CD14-positive monocyte (primary cell): ENCODE data around the gene NINJ1. TPM values are rescaled to one million over a fixed set of nuclear protein-coding genes. Genes with fewer than 3 reads are reported as not detected.

Experiments used
- DNase-seq, 3 donors: peaks; one replicate each; pipeline ENCODE4 v3.0.0-alpha.2; 2011 to 2022
- H2AFZ ChIP-seq: 2 replicates; pipeline ENCODE4 v1.6.0; 2012; ENCODE audit warnings: mild to moderate bottlenecking, low read depth, low read length, inconsistent platforms; ENCODE audit not compliant: insufficient read depth, poor library complexity, severe bottlenecking
- H3K27ac ChIP-seq, 2 donors: 1 replicate in 1 of 2; 2 replicates in 1 of 2; pipeline ENCODE4 v1.5.1; 2012 to 2013; ENCODE audit warnings: low read length in 2 of 2, control low read depth in 1 of 2, inconsistent platforms in 1 of 2, low read depth in 1 of 2, mild to moderate bottlenecking in 1 of 2
- H3K27me3 ChIP-seq, 2 donors: one replicate each; pipeline versions ENCODE4 v1.6.0 to v1.6.1; 2011 to 2013; ENCODE audit warnings: low read length in 2 of 2; ENCODE audit not compliant: control insufficient read depth in 2 of 2, insufficient read depth in 2 of 2
- H3K36me3 ChIP-seq, 2 donors: replicated peaks in 1 of 2; 1 replicate in 1 of 2; 2 replicates in 1 of 2; pipeline versions ENCODE4 v1.5.1 to v1.6.1; 2012 to 2013; ENCODE audit warnings: low read length in 2 of 2, control low read depth in 1 of 2, inconsistent platforms in 1 of 2, mild to moderate bottlenecking in 1 of 2; ENCODE audit not compliant: insufficient read depth in 2 of 2, control insufficient read depth in 1 of 2
- H3K4me1 ChIP-seq, 2 donors: 1 replicate in 1 of 2; 2 replicates in 1 of 2; pipeline versions ENCODE4 v1.5.1 to v1.6.1; 2012 to 2013; ENCODE audit warnings: low read length in 2 of 2, control low read depth in 1 of 2, inconsistent platforms in 1 of 2, mild to moderate bottlenecking in 1 of 2, moderate library complexity in 1 of 2; ENCODE audit not compliant: insufficient read depth in 2 of 2, control insufficient read depth in 1 of 2
- H3K4me2 ChIP-seq: replicated peaks from 2 replicates; pipeline ENCODE3; 2012; ENCODE audit warnings: low read length, moderate library complexity, mild to moderate bottlenecking; ENCODE audit not compliant: poor library complexity, severe bottlenecking; ENCODE audit errors: extremely low read depth
- H3K4me3 ChIP-seq, 3 experiments: fragments of 200-600 bp in 1 of 3; sonication (generic) in 1 of 3; replicated peaks in 1 of 3; 1 replicate in 2 of 3; 2 replicates in 1 of 3; pipeline ENCODE4 v1.5.1; 2011 to 2013; ENCODE audit warnings: low read length in 3 of 3, mild to moderate bottlenecking in 3 of 3, control low read depth in 2 of 3, low read depth in 2 of 3, inconsistent platforms in 1 of 3, moderate library complexity in 1 of 3
- H3K79me2 ChIP-seq: 2 replicates; pipeline ENCODE4 v1.6.0; 2012; ENCODE audit warnings: mild to moderate bottlenecking, control low read depth, inconsistent platforms, low read length, moderate library complexity; ENCODE audit not compliant: insufficient read depth
- H3K9ac ChIP-seq: 2 replicates; pipeline ENCODE4 v1.6.0; 2017; ENCODE audit warnings: low read length, mild to moderate bottlenecking; ENCODE audit not compliant: insufficient read depth, poor library complexity, severe bottlenecking
- H3K9me3 ChIP-seq, 2 donors: replicated peaks in 1 of 2; 1 replicate in 1 of 2; 2 replicates in 1 of 2; pipeline versions ENCODE4 v1.5.1 to v1.6.1; 2012 to 2013; ENCODE audit warnings: low read length in 2 of 2, control low read depth in 1 of 2; ENCODE audit not compliant: control insufficient read depth in 1 of 2, insufficient read depth in 1 of 2
- H4K20me1 ChIP-seq: 2 replicates; pipeline ENCODE4 v1.6.0; 2012; ENCODE audit warnings: mild to moderate bottlenecking, low read length, control low read depth, moderate library complexity; ENCODE audit not compliant: insufficient read depth
- H3K27ac Mint-ChIP-seq, 7 donors: one replicate each; pipeline ENCODE4 v1.8.0; 2020; ENCODE audit warnings: mild to moderate bottlenecking in 7 of 7, mixed read lengths in 7 of 7, moderate library complexity in 6 of 7, inconsistent platforms in 2 of 7
- H3K27me3 Mint-ChIP-seq, 3 donors: one replicate each; pipeline ENCODE4 v1.8.0; 2021 to 2022; ENCODE audit warnings: low read depth in 3 of 3, mild to moderate bottlenecking in 3 of 3, mixed read lengths in 3 of 3, moderate library complexity in 3 of 3, inconsistent platforms in 1 of 3
- H3K36me3 Mint-ChIP-seq, 2 donors: one replicate each; pipeline ENCODE4 v1.8.0; 2020; ENCODE audit warnings: mixed read lengths in 2 of 2, inconsistent platforms in 1 of 2, mild to moderate bottlenecking in 1 of 2
- H3K4me1 Mint-ChIP-seq: one replicate; pipeline ENCODE4 v1.8.0; 2020; ENCODE audit warnings: mild to moderate bottlenecking, mixed read lengths
- H3K4me3 Mint-ChIP-seq, 2 donors: one replicate each; pipeline ENCODE4 v1.8.0; 2020; ENCODE audit warnings: mild to moderate bottlenecking in 2 of 2, mixed read lengths in 2 of 2, moderate library complexity in 1 of 2
- H3K9me3 Mint-ChIP-seq, 7 donors: one replicate each; pipeline ENCODE4 v1.8.0; 2020 to 2022; ENCODE audit warnings: mixed read lengths in 7 of 7, mild to moderate bottlenecking in 6 of 7, moderate library complexity in 6 of 7, inconsistent platforms in 2 of 7
- CTCF ChIP-seq: fragments of 200-600 bp; IDR thresholded peaks from one replicate; pipeline ENCODE4 v1.8.0; 2022; ENCODE audit warnings: antibody characterized with exemption, mild to moderate bottlenecking
- WGBS: methylation state at CpG from one replicate; pipeline ENCODE4 v1.1.5; 2013; ENCODE audit warnings: missing lambda C conversion rate; ENCODE audit not compliant: insufficient coverage; 5-methylcytosine and 5-hydroxymethylcytosine counted together
- intact Hi-C, 2 donors: fragments of 100-400 bp; cut with micrococcal nuclease; formaldehyde crosslinking; loops; one replicate each; pipeline versions ENCODE4 v1.15.0 to v1.15.1; 2023
- polyA plus RNA-seq, 3 donors: library from polyadenylated mRNA; depleted of rRNA in 1 of 3; unstranded in 2 of 3; stranded (reverse) in 1 of 3; fragments of 300-500 nt in 2 of 3; fragments of >200 nt in 1 of 3; fragmentation: Illumina TruSeq in 2 of 3; gene quantifications; 1 replicate in 2 of 3; 2 replicates in 1 of 3; pipeline ENCODE4 v1.2.3, GENCODE V29; 2012 to 2021

NINJ1 gene
- polyA plus RNA-seq, 3 donors: 290 to 610 (median 469) TPM

DNA sequence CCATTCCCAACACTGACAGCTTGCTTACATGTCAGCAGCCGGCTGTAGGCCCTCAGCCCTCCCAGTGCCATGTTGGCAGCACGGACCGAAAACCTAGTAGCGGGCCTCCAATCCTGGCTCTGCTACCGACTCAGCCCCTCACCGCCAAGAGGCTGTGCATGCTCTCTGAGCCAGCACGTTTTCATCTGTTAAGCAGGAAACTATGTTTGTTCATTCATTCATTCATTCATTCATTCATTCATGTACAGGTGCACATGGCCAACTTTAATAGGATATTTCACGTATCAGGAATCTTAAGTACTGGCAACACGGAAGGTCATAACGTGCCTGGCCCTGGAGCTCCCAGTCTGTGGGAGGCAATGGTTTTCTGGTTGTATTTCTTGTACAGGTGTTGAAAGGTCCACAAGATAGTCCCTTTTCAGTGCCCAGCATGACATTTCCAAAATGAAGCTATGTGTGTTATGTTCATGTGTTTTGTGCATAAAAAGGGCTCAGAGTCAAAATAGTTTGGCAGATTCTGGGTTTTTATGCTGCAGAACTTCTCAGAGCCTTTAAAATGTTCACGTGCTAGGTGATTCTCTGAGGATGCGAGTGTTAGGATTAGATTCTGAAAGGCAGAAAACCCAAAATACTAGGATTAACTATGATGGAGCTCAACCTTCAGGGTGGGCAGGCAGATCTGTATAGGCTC is 57.8 kb downstream of the NINJ1 start:
- Histone ChIP-seq H3K9ac (no peak overlapping the region), H3K27ac (no peak overlapping the region), H3K4me3 (no peak overlapping the region), H4K20me1 (peaks cover 9% of the 10 kb centered on the region), H2AFZ (no peak overlapping the region), H3K36me3 (peaks cover 3 to 38% of the 10 kb centered on the region in 2 donors), H3K4me2 (no peak overlapping the region), H3K27me3 (no peaks in the 10 kb centered on the region), H3K4me1 (no peaks in the 10 kb centered on the region), H3K9me3 (no peaks in the 10 kb centered on the region), H3K79me2 (no peaks in the 10 kb centered on the region)
- Mint-ChIP-seq H3K9me3 (peaks cover 0 to 2% (median 0%) of the 10 kb centered on the region in 7 donors), H3K4me1 (peaks cover 3% of the 10 kb centered on the region), H3K4me3 (no peak overlapping the region), H3K27me3 (peaks cover 0 to 2% (median 2%) of the 10 kb centered on the region in 3 donors), H3K36me3 (peaks cover 24 to 42% of the 10 kb centered on the region in 2 donors), H3K27ac (no peak overlapping the region)
- no peak for TF ChIP-seq CTCF
- no peak for DNase-seq
- WGBS: 90% methylated on average over 7 of the region's 12 CpGs
- intact Hi-C loops: no loop called here

- Mint-ChIP-seq H3K4me3 (no peak overlapping the region), H3K36me3 (peaks cover 8 to 28% of the 10 kb centered on the region in 2 donors), H3K4me1 (peaks cover 3% of the 10 kb centered on the region), H3K27ac (no peak overlapping the region), H3K9me3 (peaks cover 0 to 2% (median 0%) of the 10 kb centered on the region in 7 donors), H3K27me3 (peaks cover 0 to 3% (median 2%) of the 10 kb centered on the region in 3 donors)
- Histone ChIP-seq H3K4me3 (no peak overlapping the region), H3K9ac (no peak overlapping the region), H3K27me3 (no peaks in the 10 kb centered on the region), H2AFZ (no peak overlapping the region), H3K4me1 (no peaks in the 10 kb centered on the region), H3K27ac (no peak overlapping the region), H3K36me3 (peaks cover 0 to 12% of the 10 kb centered on the region in 2 donors), H3K79me2 (peaks cover 5% of the 10 kb centered on the region), H4K20me1 (peaks cover 9% of the 10 kb centered on the region), H3K4me2 (no peak overlapping the region), H3K9me3 (no peaks in the 10 kb centered on the region)
- intact Hi-C loops: no loop called here
- WGBS: 48% methylated on average over 3 of the region's 5 CpGs
- DNase-seq: no peak
- TF ChIP-seq CTCF: no peak
Measured at GRCh38 chr9:93072383-93072795, 61.7 kb downstream of the NINJ1 start.

Other genes with a start within 250 kb of the NINJ1 start
- gene FGD3, start 186.7 kb downstream of the NINJ1 start, polyA plus RNA-seq: 100 to 1,000 TPM in 1 of 3 donors, 10 to 100 TPM in 2; 32.4 to 120 (median 56.2) TPM
- gene SUSD3, start 75.5 kb downstream of the NINJ1 start, polyA plus RNA-seq: 10 to 100 TPM; 10.5 to 24.6 (median 15.7) TPM
- 100 to 1,000 TPM; 130 to 506 (median 137) TPM for gene CARD19, start 38.0 kb downstream of the NINJ1 start, polyA plus RNA-seq
- under 1 TPM in 1 of 3 donors, not detected in 2; 0.40 TPM for gene WNK2, start 49.9 kb upstream of the NINJ1 start, polyA plus RNA-seq